Cardiac fibroblast (primary cell): ENCODE results near the gene JAZF1.
A peak's percentile ranks its signal among the peaks of the same experiment; 100 is the strongest.

Source experiments
- DNase-seq, 2 donors: peaks; one replicate each; pipeline versions ENCODE4 v3.0.0 to v3.0.0-alpha.2; 2010; ENCODE audit warnings: low read depth in 2 of 2
- H3K4me3 ChIP-seq, 2 donors: replicated peaks in 1 of 2; 1 replicate in 1 of 2; 2 replicates in 1 of 2; pipeline ENCODE4 v1.5.1; 2011; ENCODE audit warnings: low read depth in 2 of 2, low read length in 2 of 2, mild to moderate bottlenecking in 2 of 2, moderate library complexity in 1 of 2
- TF ChIP-seq, protein P1 (sequence below): IDR thresholded peaks from one replicate; pipeline ENCODE4 v1.5.1; 2011; ENCODE audit warnings: low read depth, mild to moderate bottlenecking, low read length, inconsistent platforms

Gene JAZF1

DNA sequence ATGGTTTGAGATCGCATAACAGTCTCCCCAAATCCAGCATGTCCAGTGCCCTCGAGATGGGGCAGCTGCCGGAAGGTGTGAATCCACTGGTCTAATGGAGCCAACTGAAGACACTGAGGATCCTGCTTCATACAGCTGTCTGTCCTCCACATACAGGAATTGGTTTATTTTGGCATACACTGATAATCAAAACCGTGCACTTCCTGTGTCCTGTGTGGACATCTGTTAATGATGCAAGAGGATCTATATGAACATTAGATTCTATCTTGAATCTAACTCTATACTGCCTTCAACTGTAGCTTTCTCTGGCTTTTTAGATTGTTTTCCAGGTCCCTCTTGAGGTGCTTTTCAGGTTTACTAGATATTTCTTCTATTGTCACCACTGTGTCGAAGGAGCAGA, 3.0 kb upstream of the JAZF1 start:
- TF ChIP-seq, protein P1, sequence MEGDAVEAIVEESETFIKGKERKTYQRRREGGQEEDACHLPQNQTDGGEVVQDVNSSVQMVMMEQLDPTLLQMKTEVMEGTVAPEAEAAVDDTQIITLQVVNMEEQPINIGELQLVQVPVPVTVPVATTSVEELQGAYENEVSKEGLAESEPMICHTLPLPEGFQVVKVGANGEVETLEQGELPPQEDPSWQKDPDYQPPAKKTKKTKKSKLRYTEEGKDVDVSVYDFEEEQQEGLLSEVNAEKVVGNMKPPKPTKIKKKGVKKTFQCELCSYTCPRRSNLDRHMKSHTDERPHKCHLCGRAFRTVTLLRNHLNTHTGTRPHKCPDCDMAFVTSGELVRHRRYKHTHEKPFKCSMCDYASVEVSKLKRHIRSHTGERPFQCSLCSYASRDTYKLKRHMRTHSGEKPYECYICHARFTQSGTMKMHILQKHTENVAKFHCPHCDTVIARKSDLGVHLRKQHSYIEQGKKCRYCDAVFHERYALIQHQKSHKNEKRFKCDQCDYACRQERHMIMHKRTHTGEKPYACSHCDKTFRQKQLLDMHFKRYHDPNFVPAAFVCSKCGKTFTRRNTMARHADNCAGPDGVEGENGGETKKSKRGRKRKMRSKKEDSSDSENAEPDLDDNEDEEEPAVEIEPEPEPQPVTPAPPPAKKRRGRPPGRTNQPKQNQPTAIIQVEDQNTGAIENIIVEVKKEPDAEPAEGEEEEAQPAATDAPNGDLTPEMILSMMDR, result no peak
- no peak overlapping the region for H3K4me3 ChIP-seq
- DNase-seq, result no peak

DNA sequence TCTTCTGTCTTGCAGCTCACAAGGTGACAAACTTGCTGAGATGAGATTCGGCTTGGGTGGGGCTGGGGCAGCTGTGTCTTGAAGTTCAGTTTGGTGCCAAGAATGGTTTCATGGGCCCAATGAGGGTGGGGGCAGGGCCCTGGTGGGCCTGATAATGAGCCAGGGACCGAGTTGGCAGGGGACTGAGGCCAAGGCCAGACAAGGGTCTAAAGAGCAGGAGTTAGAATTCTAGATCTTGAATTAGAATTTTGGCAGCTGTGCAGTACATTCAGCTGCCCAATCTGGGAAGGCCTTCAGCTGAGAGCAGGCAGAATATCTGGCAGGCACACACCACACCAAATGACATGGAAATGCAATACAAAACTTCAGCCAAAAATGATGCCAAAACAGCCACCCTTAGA, 1.5 kb upstream of the JAZF1 start:
- TF ChIP-seq, protein P1, result no peak
- DNase-seq, result no peak
- H3K4me3 ChIP-seq, result no peak overlapping the region

DNA sequence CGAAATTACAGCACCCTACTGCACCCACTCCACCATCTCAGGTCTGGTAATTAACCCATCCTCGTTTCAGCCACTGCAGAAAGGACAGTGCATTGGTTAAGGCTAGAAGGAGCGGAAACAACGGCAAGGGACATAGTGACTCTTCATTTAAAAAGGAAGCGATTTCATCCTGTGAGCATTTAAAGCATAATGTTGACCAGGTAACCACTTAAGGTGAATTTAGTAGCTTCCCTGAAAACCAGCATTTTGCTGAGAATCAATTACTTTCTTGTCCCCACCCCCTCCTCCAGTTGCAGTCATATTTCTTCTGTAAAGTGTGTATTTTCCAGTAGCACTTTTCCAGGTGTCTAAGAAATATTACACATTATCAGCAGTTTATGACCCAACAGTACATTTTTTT, 821 bp upstream of the JAZF1 start:
- TF ChIP-seq, protein P1, result no peak
- no peak overlapping the region for H3K4me3 ChIP-seq
- DNase-seq, result no peak

DNA sequence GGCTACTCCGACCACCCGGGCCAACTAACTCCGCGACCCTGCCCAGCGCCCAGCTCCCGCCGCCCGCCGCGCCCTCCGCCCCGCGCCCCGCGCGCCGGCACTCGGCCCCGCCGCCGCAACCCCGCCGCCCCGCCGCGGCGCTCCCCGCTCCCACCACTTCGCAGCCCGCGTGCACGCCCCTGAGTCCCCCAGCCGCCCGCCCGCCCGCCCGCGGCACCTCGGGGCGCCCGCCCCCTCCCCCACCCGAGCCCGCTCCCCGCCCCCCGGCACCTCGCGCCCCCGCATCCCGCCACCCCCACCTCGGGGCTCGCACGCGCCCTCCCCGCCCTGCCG, 598 bp downstream of the JAZF1 start:
- TF ChIP-seq, protein P1, result no peak
- DNase-seq, result no peak
- H3K4me3 ChIP-seq, result peak overlapping the region; percentile 89

- DNase-seq, result peak; percentile 42 to 65
- TF ChIP-seq, protein P1, result no peak
- peak overlapping the region; percentile 53 to 89 for H3K4me3 ChIP-seq
Observed at GRCh38 chr7:28179120-28180030, 1.2 kb downstream of the JAZF1 start.

- DNase-seq, result peak in 1 of 2 donors; percentile 46
- TF ChIP-seq, protein P1, result no peak
- peak overlapping the region; percentile 53 to 89 for H3K4me3 ChIP-seq
Observed at GRCh38 chr7:28178599-28178998, 2.0 kb downstream of the JAZF1 start.

GRCh38 chr7:28177836-28178235, 2.8 kb downstream of the JAZF1 start:
- TF ChIP-seq, protein P1, result no peak
- no peak for DNase-seq
- no peak overlapping the region for H3K4me3 ChIP-seq
